Esophagus muscularis mucosa (tissue), 4 donors: ENCODE measurements around the gene PID1. TPM values are rescaled to one million over a fixed set of nuclear protein-coding genes. Genes with fewer than 3 reads are reported as not detected.

Experiments
- DNase-seq: peaks from one replicate; pipeline ENCODE4 v3.0.0-alpha.2; 2017; ENCODE audit errors: extremely low spot score
- H3K27ac ChIP-seq, 4 donors: fragments of 200-600 bp; sonication (generic); replicated peaks in 1 of 4; 1 replicate in 3 of 4; 2 replicates in 1 of 4; pipeline ENCODE4 v1.5.1; 2016 to 2019; ENCODE audit warnings: mild to moderate bottlenecking in 1 of 4
- H3K27me3 ChIP-seq, 4 donors: fragments of 200-600 bp; sonication (generic); one replicate each; pipeline versions ENCODE4 v1.5.1 to v1.6.0; 2016 to 2019
- H3K36me3 ChIP-seq, 4 donors: fragments of 200-600 bp; sonication (generic); one replicate each; pipeline ENCODE4 v1.5.1; 2016 to 2019
- H3K4me1 ChIP-seq, 4 donors: fragments of 200-600 bp; sonication (generic); one replicate each; pipeline ENCODE4 v1.5.1; 2016 to 2019
- H3K4me3 ChIP-seq, 4 donors: fragments of 200-600 bp; sonication (generic); 1 replicate in 2 of 4; 2 replicates in 2 of 4; pipeline ENCODE4 v1.5.1; 2016 to 2019; ENCODE audit warnings: mild to moderate bottlenecking in 4 of 4, moderate library complexity in 1 of 4
- H3K9me3 ChIP-seq, 4 donors: fragments of 200-600 bp; sonication (generic); 1 replicate in 3 of 4; 2 replicates in 1 of 4; pipeline ENCODE4 v1.5.1; 2016 to 2019
- CTCF ChIP-seq, 3 experiments: fragments of 200-600 bp in 2 of 3; fragments of 450-650 bp in 1 of 3; sonication (generic) in 2 of 3; IDR thresholded peaks; one replicate each; pipeline ENCODE4 v1.5.1; 2017 to 2019; ENCODE audit warnings: antibody characterized with exemption in 3 of 3, mild to moderate bottlenecking in 2 of 3, moderate library complexity in 1 of 3
- EP300 ChIP-seq: sonication (generic); formaldehyde crosslinking; IDR thresholded peaks from one replicate; pipeline ENCODE4 v1.6.1; 2017; ENCODE audit warnings: antibody characterized with exemption
- POLR2A ChIP-seq: fragments of 450-650 bp; IDR thresholded peaks from one replicate; pipeline ENCODE4 v1.6.1; 2017; ENCODE audit warnings: antibody characterized with exemption, moderate library complexity, mild to moderate bottlenecking, low read depth
- POLR2AphosphoS5 ChIP-seq, 2 donors: sonication (generic); formaldehyde crosslinking; IDR thresholded peaks; one replicate each; pipeline ENCODE4 v1.6.1; 2017; ENCODE audit warnings: antibody characterized with exemption in 2 of 2
- WGBS: methylation state at CpG from one replicate; pipeline ENCODE4 v1.1.5; 2018; 5-methylcytosine and 5-hydroxymethylcytosine counted together
- intact Hi-C: fragments of 100-400 bp; cut with DNase I; formaldehyde crosslinking; loops from one replicate; pipeline ENCODE4 v1.15.1; 2023
- total RNA-seq, 4 donors: library from RNA; depleted of rRNA; stranded (reverse); fragments of >200 nt; gene quantifications; one replicate each; pipeline versions ENCODE4 v1.1.0 to v1.2.1, GENCODE V29; 2016

Gene PID1
- total RNA-seq, 4 donors from 2014 or later: 48.2 to 68.7 (median 55.4) TPM

GRCh38 chr2:229137066-229137465, 134.0 kb downstream of the PID1 start:
- H3K36me3 ChIP-seq: peaks cover 0 to 6% (median 0%) of the 10 kb centered on the region in 4 donors
- no peaks in the 10 kb centered on the region for H3K27me3 ChIP-seq
- intact Hi-C loops: no loop called here
- TF ChIP-seq POLR2A (no peak), POLR2AphosphoS5 (IDR thresholded peaks at IDR 0.05) (no peak), CTCF (IDR thresholded peaks at IDR 0.05) (no peak), EP300 (no peak)
- no peak overlapping the region for H3K4me3 ChIP-seq
- H3K27ac ChIP-seq: no peak overlapping the region
- H3K9me3 ChIP-seq: no peaks in the 10 kb centered on the region
- peaks cover 0 to 4% (median 0%) of the 10 kb centered on the region in 4 donors for H3K4me1 ChIP-seq
- WGBS: 95% methylated on average over 2 of the region's 2 CpGs
- DNase-seq: no peak

GRCh38 chr2:229133155-229133772, 137.8 kb downstream of the PID1 start:
- no peak overlapping the region for H3K27ac ChIP-seq
- TF ChIP-seq CTCF (IDR thresholded peaks at IDR 0.05) (peak in 1 of 3 experiments; percentile 13), POLR2A (no peak)
- peaks cover 0 to 13% (median 8%) of the 10 kb centered on the region in 4 donors for H3K4me1 ChIP-seq
- H3K27me3 ChIP-seq: no peaks in the 10 kb centered on the region
- no peak for DNase-seq
- intact Hi-C loops: no loop called here
- peaks cover 0 to 6% (median 0%) of the 10 kb centered on the region in 4 donors for H3K36me3 ChIP-seq
- WGBS: 62% methylated on average over 5 of the region's 5 CpGs
- no peaks in the 10 kb centered on the region for H3K9me3 ChIP-seq
- H3K4me3 ChIP-seq: no peak overlapping the region

- DNase-seq: no peak
- no peak for TF ChIP-seq POLR2A
- TF ChIP-seq CTCF (IDR thresholded peaks at IDR 0.05): no peak
- TF ChIP-seq EP300: no peak
- no peak for TF ChIP-seq POLR2AphosphoS5 (IDR thresholded peaks at IDR 0.05)
- H3K27ac ChIP-seq: no peak overlapping the region
- H3K4me3 ChIP-seq: no peak overlapping the region
- no peaks in the 10 kb centered on the region for H3K9me3 ChIP-seq
- peaks cover 0 to 13% (median 8%) of the 10 kb centered on the region in 4 donors for H3K4me1 ChIP-seq
- 91% methylated on average over 6 of the region's 6 CpGs for WGBS
- intact Hi-C loops: no loop called here
- H3K36me3 ChIP-seq: peaks cover 0 to 6% (median 0%) of the 10 kb centered on the region in 4 donors
- no peaks in the 10 kb centered on the region for H3K27me3 ChIP-seq
Observed at GRCh38 chr2:229132236-229132635, 138.9 kb downstream of the PID1 start.

GRCh38 chr2:229130522-229130921, 140.6 kb downstream of the PID1 start:
- Histone ChIP-seq H3K4me3 (no peak overlapping the region), H3K9me3 (peaks cover 0 to 2% (median 0%) of the 10 kb centered on the region in 4 donors), H3K27me3 (no peaks in the 10 kb centered on the region), H3K36me3 (peaks cover 0 to under 1% (median 0%) of the 10 kb centered on the region in 4 donors), H3K4me1 (peaks cover 0 to 13% (median 8%) of the 10 kb centered on the region in 4 donors), H3K27ac (no peak overlapping the region)
- 27% methylated on average over 6 of the region's 6 CpGs for WGBS
- intact Hi-C loops: no loop called here
- DNase-seq: no peak
- TF ChIP-seq CTCF (IDR thresholded peaks at IDR 0.05) (no peak), POLR2AphosphoS5 (IDR thresholded peaks at IDR 0.05) (no peak), POLR2A (no peak), EP300 (no peak)
